ENCODE results near the gene LRRTM1. TPM values are rescaled to one million over a fixed set of nuclear protein-coding genes. Genes with fewer than 3 reads are reported as not detected.

The LRRTM1 gene
- total and polyA plus RNA-seq, 2 of the 8 experiments (the other 6 are each of a cell fraction or from before 2014, with no cell fraction given), result 1.4 to 2.3 TPM

DNA sequence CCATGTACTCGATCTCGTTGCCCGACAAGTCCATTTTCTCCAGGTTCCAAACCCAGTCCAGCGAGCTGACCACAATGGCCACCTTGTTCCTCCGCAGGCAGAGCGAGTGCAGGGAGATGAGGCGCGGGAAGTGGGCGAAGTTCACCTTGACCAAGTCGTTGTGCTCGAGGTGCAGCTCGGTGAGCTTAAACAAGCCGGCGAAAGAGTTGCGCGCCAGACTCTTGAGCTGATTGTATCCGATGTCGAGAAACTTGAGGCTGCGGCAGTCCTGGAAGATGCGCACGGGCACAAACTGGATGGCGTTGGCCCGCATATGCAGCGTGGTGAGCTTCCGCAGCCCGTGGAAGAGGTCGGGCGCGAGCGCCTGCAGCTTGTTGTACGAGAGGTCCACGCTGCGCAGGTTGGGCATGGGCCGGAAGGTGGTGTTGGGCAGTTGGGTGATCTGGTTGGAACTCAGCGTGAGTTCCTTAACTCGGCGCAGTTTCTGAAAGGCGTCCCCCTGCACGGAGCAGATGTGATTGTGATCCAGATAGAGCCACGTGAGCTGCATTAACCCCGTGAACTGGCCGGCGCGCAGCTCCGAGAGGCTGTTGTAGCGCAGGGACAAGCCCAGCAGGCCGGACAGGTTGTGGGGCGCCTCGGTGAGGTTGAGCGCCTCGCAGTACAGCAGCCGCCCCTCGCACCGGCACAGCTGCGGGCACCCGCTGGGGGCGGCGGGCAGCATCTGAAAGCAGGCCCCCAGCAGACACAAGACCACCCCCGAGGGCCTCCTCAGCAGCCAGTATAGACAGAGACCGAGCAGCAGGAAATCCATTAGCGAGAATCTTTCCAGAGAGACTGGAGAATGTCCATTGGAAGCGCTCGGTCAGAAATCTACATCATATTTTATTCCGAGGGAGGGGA is 1.3 kb downstream of the LRRTM1 start (continued):
- TF ChIP-seq RNF2 (IDR thresholded peaks at IDR 0.05; ENCODE audit: borderline replicate concordance, low read depth, low read length, missing control alignments, poor library complexity, severe bottlenecking) (peak; percentile 33), KDM1A (IDR thresholded peaks at IDR 0.05; ENCODE audit: borderline replicate concordance, low read length) (0 out of 2 replicates have a peak, but pooled peaks have one; percentile 12), CTBP2 (IDR thresholded peaks at IDR 0.05; ENCODE audit: borderline replicate concordance, insufficient read depth, insufficient read length, low read length) (no peak), KDM4A (IDR thresholded peaks at IDR 0.05; ENCODE audit: low read depth, low read length, severe bottlenecking) (peak; percentile 42), GABPA (IDR thresholded peaks at IDR 0.05; ENCODE audit: borderline replicate concordance, insufficient read depth, low read length) (no peak), SUZ12 (IDR thresholded peaks at IDR 0.05; ENCODE audit: low read length) (peak; percentile 72; the same call in 1 of the 2 replicates), BACH1 (IDR thresholded peaks at IDR 0.05; ENCODE audit: low read length) (no peak), E2F6 (IDR thresholded peaks at IDR 0.05) (peak; percentile 71; the same call in 1 of the 2 replicates), SRF (IDR thresholded peaks at IDR 0.05; ENCODE audit: low read depth, low read length) (no peak), POLR2AphosphoS5 (IDR thresholded peaks at IDR 0.05; ENCODE audit: low read depth, low read length) (0 out of 2 replicates have a peak, but pooled peaks have one; percentile 25)
- TF ChIP-seq, protein P1, sequence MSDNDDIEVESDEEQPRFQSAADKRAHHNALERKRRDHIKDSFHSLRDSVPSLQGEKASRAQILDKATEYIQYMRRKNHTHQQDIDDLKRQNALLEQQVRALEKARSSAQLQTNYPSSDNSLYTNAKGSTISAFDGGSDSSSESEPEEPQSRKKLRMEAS (IDR thresholded peaks at IDR 0.05), result peak; percentile 18; the same call in 1 of the 2 replicates
